Posterior cingulate gyrus (tissue), 11 donors: Measurements from ENCODE around the gene RAPGEF3.
A peak's percentile ranks its signal among the peaks of the same experiment; 100 is the strongest.

ENCODE experiments used
- DNase-seq, 10 donors: peaks; one replicate each; pipeline versions ENCODE4 v3.0.0 to v3.0.0-alpha.2; 2020 to 2021; ENCODE audit warnings: mixed read lengths in 3 of 10
- intact Hi-C: fragments of 100-400 bp; cut with DNase I; formaldehyde crosslinking; loops from one replicate; pipeline ENCODE4 v1.15.1; 2023

RAPGEF3 gene

DNA sequence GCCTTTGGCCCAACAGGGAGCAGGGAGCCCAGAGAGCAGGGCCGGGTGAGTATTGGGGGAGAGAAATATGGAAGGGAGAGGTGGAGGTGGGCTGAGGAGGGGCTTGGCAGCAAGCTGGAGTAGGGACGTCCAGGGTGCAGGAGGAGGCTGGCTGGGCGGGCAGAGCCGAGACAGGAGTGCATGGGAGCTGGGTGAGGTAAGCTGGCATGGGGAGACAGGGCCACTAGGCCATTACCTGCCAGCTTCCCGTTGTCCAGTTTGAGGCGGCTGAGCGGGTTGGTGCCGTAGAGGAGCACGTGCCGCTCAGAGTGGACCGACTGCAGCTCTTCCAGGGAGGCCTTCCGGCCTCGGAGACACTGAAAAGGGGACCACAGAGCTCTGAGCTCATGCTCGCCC lies 32.7 kb upstream of the RAPGEF3 start:
- intact Hi-C loops = no loop called here
- DNase-seq = peak in 2 of 10 donors; percentile 22 to 54

DNA sequence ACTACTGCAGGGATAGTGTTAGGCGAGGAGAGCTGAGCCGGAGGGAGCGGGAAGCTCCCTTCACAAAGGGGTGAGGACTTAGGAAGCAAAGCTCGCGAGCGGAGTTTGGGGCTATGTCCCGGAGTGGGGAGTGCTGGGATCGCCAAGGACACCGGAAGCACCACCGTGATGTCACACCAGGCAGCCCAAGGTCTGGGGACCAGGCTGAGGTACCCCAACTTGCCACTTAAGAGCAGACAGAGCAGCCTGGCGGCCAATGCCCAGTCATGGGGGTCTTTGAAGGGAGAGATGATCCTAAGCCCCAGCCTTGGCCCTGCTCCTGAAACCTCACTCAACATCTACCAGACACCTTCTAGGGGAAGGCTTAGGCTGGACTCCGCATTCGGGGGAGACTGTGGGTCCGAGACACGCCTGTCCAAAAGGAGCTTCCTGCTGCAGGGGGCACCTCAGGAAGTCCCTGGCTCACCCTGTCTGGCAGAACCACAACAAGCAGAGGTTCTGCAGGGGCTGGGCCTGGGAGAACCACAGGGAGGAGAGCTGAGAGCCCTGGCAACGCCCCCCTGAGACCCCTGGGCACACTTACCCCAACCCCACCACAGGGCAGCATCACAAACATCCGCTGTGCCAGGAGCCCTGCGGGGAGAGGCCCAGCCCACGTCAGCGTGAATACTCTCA lies 32.1 kb upstream of the RAPGEF3 start:
- DNase-seq = peak in 3 of 10 donors; percentile 21 to 64 (median 50)
- intact Hi-C loops = no loop called here

DNA sequence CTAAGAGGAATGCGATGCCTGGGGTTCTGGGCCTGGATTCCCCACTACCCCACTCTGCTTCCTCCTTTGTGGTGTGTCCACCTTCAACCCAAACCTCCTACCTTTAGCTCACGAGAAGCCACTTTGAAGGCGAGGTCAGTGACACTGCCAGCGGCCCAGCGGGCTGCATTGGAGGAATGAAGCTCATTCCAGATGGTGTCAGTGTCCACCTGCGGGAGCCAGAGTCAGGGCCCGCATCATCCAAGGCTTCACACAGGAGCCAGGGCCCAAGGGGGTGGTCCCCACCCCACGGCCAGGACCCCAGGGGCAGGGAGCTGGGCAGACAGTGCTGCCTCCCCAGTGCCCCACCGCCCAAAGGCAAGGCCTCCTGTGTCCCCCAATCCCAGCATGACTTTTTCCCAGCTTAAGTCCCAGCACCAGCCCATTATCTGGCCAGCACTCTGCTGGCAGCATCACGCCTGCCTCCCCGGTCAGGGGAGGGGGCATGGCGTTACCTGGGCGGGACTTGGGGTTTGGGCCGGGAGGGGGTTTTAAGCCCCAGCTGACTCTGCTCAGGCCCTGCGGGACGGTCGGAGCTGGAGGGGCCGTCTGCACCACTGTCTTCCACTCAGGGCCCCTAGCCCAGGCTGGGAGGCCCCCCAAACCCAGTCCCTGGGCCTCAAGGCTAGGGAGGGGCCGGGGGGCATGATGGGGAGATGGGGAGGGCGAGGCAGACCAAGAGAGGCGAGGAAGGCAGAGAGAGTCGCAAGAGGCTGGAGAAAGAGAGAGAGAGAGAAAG lies 31.2 kb upstream of the RAPGEF3 start:
- intact Hi-C loops = no loop called here
- DNase-seq = peak in 4 of 10 donors; percentile 1 to 63 (median 26)

DNA sequence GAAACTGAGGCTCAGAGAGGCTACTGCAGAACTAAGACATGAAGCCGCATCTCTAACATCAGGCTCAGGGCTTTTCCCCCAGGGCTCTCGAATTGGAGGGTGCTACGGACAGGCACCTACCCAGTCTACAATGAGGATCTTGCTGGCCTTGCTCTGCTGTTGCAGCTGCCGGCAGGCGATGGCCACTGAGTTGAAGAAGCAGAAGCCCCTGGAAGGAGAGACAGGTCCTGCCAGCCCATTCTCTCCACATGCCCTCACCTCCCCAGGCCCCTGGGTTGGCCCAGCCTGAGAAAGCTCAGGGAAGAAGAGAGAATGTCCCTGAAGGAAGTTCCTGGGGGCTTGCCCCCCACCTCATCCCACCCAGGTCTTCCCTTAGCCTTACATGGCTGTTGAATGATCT lies 30.5 kb upstream of the RAPGEF3 start:
- intact Hi-C loops = no loop called here
- DNase-seq = peak in 2 of 10 donors; percentile 57 to 64

DNA sequence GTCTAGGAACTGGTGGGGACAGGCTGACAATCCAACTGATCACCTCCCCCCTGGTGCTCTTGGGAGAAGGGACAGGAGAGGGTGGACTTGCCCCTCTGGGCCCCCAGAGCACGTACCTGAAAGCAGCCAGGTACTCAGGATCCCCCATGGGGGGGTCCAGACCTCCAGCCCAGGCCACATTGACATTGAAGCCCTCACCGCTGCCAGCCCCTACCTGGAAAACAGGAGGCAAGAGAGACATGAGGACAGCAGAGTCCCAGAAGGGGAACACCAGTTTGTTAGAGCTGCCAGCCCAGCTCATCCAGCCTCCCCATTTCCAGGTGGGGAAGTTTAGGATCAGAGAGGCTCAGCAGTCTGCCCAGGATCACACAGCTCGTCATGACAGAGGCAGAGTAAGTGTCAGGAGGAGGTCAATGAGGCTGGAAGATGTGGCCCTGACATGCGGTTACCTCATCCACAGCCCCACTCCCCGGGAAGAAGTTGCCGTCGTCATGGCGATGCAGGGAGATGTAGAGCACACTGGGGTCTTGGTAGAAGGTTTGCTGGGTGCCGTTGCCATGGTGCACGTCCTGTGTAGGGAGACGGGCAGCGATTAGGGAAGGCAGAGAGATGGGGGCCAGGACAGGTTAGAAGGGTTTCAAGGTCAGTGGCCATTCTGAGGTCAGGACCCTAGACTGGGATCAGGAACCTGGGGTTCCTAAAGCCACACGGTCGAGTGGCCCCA lies 29.1 kb upstream of the RAPGEF3 start:
- peak in 3 of 10 donors; percentile 5 to 65 (median 64) for DNase-seq
- intact Hi-C loops = no loop called here

DNA sequence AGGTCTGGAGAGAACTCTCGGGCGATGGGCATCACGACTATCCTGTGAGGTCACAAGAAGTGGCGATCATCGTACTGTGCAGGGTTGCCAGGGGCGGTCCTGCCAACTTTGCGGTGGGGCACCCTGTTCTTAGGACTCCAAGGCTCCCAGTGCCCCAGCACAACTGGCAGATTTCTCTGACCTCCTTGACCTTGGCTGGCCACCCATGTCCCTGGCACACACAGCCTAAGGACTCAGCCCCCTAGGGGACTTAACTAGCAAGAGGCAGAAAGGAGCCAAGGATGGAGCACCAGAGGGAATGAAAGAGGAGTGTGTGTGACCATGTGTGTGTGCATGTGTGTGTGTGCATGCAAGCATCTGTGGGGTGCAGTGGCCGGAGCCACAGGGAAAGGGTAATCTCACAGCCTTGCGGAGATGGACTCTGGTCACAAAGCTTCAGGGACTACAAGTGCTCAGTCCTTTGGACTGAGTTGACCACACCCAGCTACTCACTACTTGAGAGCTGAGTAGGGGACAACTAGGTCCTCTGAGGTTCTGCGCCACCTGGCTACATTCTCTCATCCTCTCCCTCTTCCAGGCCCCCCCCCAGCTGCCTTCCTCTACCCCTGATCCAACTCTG lies 28.1 kb upstream of the RAPGEF3 start:
- DNase-seq = peak in 4 of 10 donors; percentile 3 to 59 (median 12)
- intact Hi-C loops = no loop called here

DNA sequence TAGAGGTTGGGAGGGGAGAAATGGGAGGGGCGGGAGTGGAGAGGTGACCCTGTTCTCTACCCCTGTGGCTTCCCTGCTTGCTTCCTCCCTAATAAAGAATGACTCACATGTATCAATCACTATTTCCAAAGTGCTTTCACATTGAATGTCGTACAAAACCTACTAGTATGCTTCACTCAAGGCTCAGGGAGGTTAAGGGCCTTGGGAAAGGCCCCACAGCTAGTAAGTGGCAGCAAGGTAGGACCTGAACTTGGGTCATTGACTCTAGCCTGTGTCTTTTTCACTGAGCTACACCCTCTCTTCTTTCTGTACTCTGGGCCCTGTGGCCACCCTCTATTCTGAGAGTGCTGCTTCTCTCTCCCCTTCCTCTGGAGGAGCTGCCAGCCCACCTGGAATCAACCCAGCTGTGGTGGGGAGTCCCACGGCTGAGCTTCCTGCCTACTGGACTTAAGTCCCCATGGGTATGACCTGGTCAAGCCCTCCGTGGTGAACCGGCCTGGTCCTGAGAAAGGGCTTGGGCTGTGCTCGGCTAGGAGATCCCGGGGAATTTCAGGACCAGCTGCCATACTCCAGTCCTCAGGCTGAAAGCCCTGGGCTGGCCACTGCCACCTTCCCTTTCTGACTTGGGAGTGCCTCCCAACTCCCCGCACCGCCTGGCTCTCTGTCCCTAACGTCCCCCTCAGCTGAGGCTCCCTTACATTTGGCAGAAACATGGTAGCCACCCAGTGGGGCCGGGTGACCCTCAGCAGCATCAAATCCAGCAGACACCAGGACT lies 27.4 kb upstream of the RAPGEF3 start:
- DNase-seq = peak in 3 of 10 donors; percentile 5 to 69 (median 45)
- intact Hi-C loops = no loop called here

DNA sequence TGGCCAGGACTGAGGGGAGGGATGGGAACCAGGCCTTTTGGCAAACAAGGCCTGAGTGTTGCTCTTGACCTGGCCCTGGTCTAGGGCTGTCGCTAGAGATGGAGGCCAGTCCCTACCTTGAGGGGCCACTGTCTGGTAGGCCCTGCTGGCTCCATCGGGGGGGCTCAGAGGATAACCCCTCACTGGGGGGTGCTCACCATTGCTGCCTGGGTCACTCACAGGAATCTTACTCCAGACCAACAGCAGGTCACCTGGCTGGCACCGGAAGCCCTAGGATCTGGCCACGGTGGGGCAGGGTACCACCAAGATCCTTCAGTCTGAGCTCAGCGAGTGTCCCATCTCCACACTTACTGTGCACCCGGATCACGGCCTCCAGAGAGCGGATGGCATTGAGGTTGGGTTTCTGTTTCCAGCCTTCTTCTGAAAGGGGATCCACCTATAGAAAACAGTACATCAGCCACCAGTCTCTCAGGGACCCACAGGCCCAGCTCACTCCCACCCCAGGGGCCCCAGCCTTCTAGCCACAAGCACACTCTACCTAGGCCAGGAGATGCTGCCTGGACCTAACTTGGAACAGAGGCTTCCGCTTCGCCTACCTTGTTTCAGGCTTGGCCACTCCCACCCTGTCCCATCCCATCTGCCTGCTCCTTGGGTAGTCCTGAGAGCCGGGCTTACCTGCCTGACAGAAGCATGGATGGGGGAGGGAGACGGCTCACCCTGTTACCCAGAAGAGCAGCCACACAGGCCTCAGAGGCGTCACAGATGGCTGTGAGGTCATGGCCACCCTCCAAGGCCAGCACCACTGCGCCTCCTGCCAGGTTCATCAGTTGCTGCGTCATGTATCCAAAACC lies 26.6 kb upstream of the RAPGEF3 start:
- intact Hi-C loops = no loop called here
- peak in 4 of 10 donors; percentile 4 to 57 (median 26) for DNase-seq

DNA sequence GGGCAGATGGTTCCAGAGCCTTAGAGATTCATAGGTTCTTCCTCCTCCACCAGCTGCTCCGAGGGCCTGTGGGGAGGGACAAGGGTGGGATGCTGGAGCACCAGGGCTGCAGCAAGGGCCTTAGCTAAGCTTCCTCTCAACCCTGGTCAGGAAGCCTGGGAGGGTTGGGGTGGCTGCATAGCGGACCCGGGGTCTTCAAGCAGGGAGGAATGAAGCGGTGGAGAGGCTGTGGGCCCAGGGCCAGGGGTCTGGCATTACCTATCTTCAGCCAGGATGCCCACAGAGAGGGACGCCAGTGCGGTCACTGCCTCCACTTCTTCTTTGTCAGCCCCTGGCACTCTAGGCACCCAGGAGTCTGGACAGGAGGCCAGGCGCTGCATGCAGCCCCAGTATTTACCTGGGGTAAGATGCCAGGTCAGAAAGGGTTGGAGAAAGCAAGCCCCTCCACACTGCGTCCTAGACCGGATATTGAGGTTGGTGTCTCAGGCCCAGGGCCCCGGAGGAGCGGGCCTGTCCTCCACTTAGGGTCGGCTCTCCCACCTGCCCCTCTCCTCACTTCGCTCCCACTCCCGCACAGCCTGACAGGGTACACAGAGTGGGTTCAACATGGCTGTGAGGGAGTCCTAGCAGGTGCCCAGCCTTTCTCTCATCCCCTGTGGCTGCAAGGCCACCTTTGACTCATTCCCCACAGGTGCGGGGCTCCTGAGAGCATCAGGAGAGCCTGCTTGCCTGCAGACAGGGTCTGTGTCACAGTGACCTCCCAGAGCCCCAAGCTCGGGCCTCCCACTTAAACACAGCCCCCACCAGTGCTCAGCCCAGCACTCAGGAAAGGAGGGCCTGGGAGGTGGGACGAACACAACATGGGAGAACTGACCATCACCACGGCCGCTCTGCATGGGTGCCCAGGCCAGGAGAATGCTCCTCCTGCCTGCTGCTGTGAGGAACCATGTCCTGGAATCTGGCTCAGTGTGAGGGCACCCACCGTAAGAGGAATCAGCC lies 25.4 kb upstream of the RAPGEF3 start:
- DNase-seq = peak in 4 of 10 donors; percentile 10 to 82 (median 41)
- intact Hi-C loops = no loop called here

DNA sequence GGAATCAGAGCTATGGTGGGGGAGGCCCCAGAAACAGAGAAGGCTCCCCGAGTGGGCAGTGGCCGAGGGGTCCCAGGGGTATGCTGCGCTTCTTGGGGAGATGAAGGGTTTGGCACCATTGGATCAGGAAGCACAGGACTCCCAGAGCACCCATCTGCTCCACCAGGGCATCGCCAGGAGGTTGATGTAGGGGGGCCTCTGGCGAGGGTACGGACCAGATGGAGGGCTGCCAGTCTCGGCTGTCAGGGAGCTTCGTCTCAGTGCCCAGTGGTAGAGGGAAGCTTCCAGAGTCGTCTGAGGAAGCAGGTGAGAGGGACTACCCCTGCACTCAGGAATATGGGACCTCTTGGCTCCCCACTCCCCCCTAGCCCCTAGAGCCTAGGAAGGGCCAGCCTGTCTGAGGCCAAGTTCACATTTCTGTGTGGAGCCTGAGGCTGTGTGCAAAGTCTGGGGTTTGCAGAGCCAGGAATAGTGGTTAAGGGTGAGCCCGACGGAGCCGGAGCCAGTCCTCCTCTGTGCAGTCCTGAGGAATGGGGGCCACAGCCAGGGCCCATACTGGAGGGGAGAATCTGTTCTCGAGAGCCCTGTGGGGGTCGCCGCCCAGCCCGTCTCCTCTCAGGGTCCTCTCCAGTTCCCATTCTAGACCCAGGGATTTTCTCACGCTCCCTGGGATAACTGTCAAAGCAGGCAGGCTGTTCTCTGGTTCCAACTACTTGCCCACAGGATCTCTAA lies 24.5 kb upstream of the RAPGEF3 start:
- intact Hi-C loops = no loop called here
- peak in 4 of 10 donors; percentile 7 to 71 (median 48) for DNase-seq

DNA sequence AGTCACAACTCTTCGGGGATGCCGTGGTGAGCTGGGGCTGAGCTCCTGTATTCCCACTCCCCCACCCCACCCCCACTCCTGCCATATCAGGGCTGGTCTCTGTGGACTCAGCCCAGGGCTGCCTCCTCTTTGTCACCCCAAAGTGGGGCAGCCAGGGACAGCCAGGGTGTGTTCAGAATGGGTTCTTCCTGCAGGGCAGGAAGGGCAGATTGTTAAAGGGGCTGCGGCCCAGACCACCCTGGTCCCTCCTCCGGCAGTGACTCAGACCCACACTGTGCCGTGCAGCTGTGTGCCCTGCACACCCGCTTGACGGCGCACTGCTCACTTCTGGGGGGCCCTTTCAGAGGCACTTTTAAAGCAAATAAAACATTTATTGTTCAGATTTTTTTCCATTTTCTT lies 23.7 kb upstream of the RAPGEF3 start:
- intact Hi-C loops = no loop called here
- peak in 4 of 10 donors; percentile 8 to 81 (median 50) for DNase-seq

DNA sequence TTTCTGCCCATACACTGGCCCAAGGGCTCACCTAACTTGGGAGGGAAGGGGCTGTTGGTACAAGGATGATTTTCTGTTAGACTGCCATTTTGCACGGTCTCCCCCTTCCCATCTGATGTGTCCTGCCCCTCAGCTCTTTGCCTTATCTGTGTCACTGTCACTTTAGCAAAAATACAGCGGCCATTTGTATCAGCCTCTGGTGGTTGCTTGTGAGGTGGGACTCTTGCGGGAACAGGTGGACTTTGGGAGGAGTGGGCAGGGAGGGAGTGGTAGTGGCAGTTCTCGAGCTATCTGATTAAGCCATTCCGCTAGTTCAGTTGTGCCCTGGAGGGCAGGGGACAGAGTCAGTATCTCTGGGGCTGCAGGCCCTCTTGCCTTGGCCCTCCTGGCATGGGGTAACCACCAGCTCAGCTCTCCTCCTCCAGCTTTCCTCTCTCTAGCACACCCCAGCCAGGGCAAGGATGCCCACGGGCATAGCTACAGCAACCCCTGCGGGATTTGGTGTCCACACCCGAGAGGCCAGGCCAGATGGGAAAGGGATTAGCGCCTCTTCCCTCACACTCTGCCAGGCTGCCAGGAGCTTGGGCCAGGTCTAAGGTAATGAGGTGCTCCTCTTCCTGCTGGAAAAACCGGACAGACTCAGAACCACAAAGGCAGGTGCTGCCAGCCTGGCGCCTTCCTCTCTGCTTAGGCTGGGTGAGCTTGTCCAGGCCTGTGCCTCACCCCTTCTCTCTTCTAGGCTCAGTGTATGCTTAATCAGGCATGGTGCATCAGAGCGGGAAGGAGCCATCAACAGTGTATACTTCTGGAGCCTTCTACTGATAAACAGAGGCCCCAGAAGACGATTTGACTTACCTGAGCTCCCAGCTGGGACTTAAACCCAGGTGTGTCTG lies 23.0 kb upstream of the RAPGEF3 start:
- intact Hi-C loops = no loop called here
- DNase-seq = peak in 4 of 10 donors; percentile 20 to 77 (median 40)

DNA sequence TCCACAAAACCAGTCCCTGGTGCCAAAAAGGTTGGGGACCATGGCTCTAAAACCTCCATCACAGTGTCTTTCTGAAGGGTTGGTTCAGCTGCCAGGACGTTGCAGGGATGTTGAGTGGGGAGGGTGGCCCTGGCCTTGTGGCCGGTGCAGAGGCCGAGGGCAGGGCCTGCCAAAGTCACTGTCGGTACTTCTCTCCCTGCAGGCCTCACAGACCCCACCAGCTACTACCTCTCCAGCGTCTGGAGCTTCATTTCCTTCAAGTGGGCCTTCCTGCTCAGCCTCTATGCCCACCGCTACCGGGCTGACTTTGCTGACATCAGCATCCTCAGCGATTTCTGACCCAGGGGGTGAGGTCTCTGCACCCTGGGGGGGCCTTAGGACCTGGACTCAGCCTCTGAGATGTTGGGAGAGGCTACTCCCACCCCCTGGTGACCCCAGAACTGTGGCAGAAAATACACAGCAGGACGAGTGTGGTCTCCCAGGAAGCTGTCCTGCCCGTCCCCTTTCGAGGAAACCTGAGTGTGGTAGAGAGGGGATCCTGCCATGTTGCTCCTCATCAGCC lies 21.3 kb upstream of the RAPGEF3 start:
- intact Hi-C loops = loop anchor here (1.0 to 2.0 kb wide), 2 partner anchors 37 to 65 kb away; no protein-coding TSS in a partner anchor
- DNase-seq = peak in 3 of 10 donors; percentile 4 to 54 (median 44)

DNA sequence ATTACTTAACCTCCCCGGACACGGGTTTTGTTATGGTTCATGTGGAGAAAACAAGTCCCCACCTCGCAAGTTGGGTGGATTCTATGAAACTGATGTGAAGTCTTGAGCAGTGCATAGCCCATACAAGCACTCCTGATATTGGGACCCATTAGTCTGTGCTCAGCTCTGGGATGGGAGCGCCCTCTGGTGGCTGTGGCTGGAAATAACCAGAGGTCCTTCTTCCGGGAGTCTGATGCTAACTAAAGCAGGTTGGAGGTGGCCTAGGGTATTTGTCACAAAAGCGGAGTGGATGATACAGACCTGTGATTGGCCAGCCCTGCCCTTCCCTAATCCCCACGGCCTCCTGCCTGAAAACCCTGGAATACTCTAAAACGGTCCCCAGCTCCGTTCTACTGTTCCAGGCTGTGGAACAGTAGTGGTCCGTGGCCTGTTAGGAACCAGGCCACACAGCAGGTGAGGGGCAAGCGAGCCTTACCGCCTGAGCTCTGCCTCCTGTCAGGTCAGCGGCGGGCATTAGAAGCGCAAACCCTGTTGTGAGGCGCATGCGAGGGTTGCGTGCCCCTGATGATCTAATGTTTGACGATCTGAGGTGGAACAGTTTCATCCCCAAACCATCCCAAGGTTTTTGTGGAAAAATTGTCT lies 20.7 kb upstream of the RAPGEF3 start:
- peak; percentile 88 to 99 (median 94) for DNase-seq
- intact Hi-C loops = loop anchor here (1.0 to 2.0 kb wide), 2 partner anchors 37 to 64 kb away; no protein-coding TSS in a partner anchor

DNA sequence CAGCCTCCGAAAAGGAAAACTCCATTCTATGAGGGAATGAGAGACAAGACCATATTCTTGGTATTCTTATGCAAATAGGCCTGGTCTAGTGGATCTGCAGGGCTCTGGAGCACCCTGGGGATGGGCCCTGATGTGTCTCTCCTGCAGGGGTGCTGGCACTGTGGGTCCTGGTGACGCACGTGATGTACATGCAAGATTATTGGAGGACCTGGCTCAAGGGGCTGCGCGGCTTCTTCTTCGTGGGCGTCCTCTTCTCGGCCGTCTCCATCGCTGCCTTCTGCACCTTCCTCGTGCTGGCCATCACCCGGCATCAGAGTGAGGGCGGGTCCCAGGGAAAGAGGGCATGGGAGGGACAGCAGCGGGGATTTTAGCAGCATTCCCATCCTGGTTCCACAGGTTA lies 20.2 kb upstream of the RAPGEF3 start:
- intact Hi-C loops = loop anchor here (1.0 to 2.0 kb wide), 2 partner anchors 36 to 64 kb away; no protein-coding TSS in a partner anchor
- peak in 4 of 10 donors; percentile 24 to 73 (median 63) for DNase-seq
